Natural killer cell (primary cell): Measurements from ENCODE around the gene UBAC2. TPM values are rescaled to one million over a fixed set of nuclear protein-coding genes. Genes with fewer than 3 reads are reported as not detected.

ENCODE experiments used
- ATAC-seq, 3 donors: fragments of 150-1000 bp in 2 of 3; fragments of 200-7000 bp in 1 of 3; cut with Tn5 transposase; 1 replicate in 1 of 3; 2 replicates in 2 of 3; pipeline ENCODE4 v1.10.0; 2021; ENCODE audit warnings: mild to moderate bottlenecking in 2 of 3, moderate library complexity in 2 of 3
- DNase-seq, 2 donors: peaks; one replicate each; pipeline versions ENCODE4 v3.0.0 to v3.0.0-alpha.2; 2013 to 2021; ENCODE audit warnings: mixed read lengths in 1 of 2
- H3K27ac ChIP-seq: one replicate; pipeline ENCODE4 v1.5.1; 2013; ENCODE audit warnings: mild to moderate bottlenecking, low read length
- H3K27me3 ChIP-seq: one replicate; pipeline ENCODE4 v1.6.1; 2013; ENCODE audit warnings: low read length; ENCODE audit not compliant: control insufficient read depth, insufficient read depth
- H3K36me3 ChIP-seq: one replicate; pipeline ENCODE4 v1.6.1; 2013; ENCODE audit warnings: low read length; ENCODE audit not compliant: control insufficient read depth, insufficient read depth
- H3K4me1 ChIP-seq: one replicate; pipeline ENCODE4 v1.6.1; 2013; ENCODE audit warnings: low read length; ENCODE audit not compliant: control insufficient read depth, insufficient read depth
- H3K4me3 ChIP-seq: one replicate; pipeline ENCODE4 v1.5.1; 2013; ENCODE audit warnings: low read length
- H3K9me3 ChIP-seq: one replicate; pipeline ENCODE4 v1.6.1; 2013; ENCODE audit warnings: low read length; ENCODE audit not compliant: control insufficient read depth, insufficient read depth
- H3K27ac Mint-ChIP-seq, 2 donors: one replicate each; pipeline ENCODE4 v1.8.0; 2022; ENCODE audit warnings: mild to moderate bottlenecking in 2 of 2, mixed read lengths in 2 of 2, moderate library complexity in 1 of 2
- H3K27me3 Mint-ChIP-seq, 2 donors: one replicate each; pipeline ENCODE4 v1.8.0; 2022; ENCODE audit warnings: low read depth in 2 of 2, mixed read lengths in 2 of 2
- H3K36me3 Mint-ChIP-seq: one replicate; pipeline ENCODE4 v1.8.0; 2022; ENCODE audit warnings: mixed read lengths
- H3K4me1 Mint-ChIP-seq, 2 donors: one replicate each; pipeline ENCODE4 v1.8.0; 2022; ENCODE audit warnings: mixed read lengths in 2 of 2
- H3K4me3 Mint-ChIP-seq: one replicate; pipeline ENCODE4 v1.8.0; 2022; ENCODE audit warnings: mild to moderate bottlenecking, moderate library complexity, mixed read lengths
- H3K9me3 Mint-ChIP-seq, 2 donors: one replicate each; pipeline ENCODE4 v1.8.0; 2022; ENCODE audit warnings: mixed read lengths in 2 of 2
- CTCF ChIP-seq: fragments of 200-600 bp; IDR thresholded peaks from one replicate; pipeline ENCODE4 v1.8.0; 2022; ENCODE audit warnings: antibody characterized with exemption
- WGBS: methylation state at CpG from one replicate; pipeline ENCODE4 v1.1.7; 2013; ENCODE audit warnings: missing lambda C conversion rate; ENCODE audit not compliant: insufficient coverage; 5-methylcytosine and 5-hydroxymethylcytosine counted together
- intact Hi-C: fragments of 100-400 bp; cut with micrococcal nuclease; formaldehyde crosslinking; loops from one replicate; pipeline ENCODE4 v1.14.2; 2022
- total RNA-seq, 4 donors: library from RNA; stranded (reverse); fragments of 120-200 nt in 1 of 4; gene quantifications; one replicate each; pipeline versions ENCODE4 v1.2.3 to v1.2.4, GENCODE V29; 2013 to 2022

Gene UBAC2
- total RNA-seq, 3 donors from 2014 or later (not counting 1 experiment from before 2014, with no cell fraction given) = 50.6 to 59.1 (median 56.4) TPM

- H3K36me3 ChIP-seq = no peaks in the 10 kb centered on the region
- Mint-ChIP-seq H3K9me3 (no peaks in the 10 kb centered on the region), H3K27me3 (peaks cover 11 to 22% of the 10 kb centered on the region in 2 donors), H3K36me3 (no peaks in the 10 kb centered on the region), H3K27ac (no peak overlapping the region), H3K4me1 (no peaks in the 10 kb centered on the region), H3K4me3 (no peak overlapping the region)
- no peak for DNase-seq
- H3K27me3 ChIP-seq = peaks cover 3% of the 10 kb centered on the region
- H3K4me1 ChIP-seq = no peaks in the 10 kb centered on the region
- intact Hi-C loops = no loop called here
- H3K27ac ChIP-seq = no peak overlapping the region
- ATAC-seq = no peak
- no peak for TF ChIP-seq CTCF
- H3K9me3 ChIP-seq = no peaks in the 10 kb centered on the region
- H3K4me3 ChIP-seq = no peak overlapping the region
- 25% methylated on average over 2 of the region's 2 CpGs for WGBS
These were observed 46.6 kb upstream of the UBAC2 start for GRCh38 chr13:99154064-99154463.

- Histone ChIP-seq H3K9me3 (no peaks in the 10 kb centered on the region), H3K36me3 (no peaks in the 10 kb centered on the region), H3K4me3 (no peak overlapping the region), H3K27ac (no peak overlapping the region), H3K4me1 (no peaks in the 10 kb centered on the region), H3K27me3 (peaks cover 5% of the 10 kb centered on the region)
- WGBS = 94% methylated on average over 4 of the region's 5 CpGs
- Mint-ChIP-seq H3K36me3 (no peaks in the 10 kb centered on the region), H3K27me3 (peaks cover 23 to 31% of the 10 kb centered on the region in 2 donors), H3K4me3 (no peak overlapping the region), H3K27ac (no peak overlapping the region), H3K4me1 (no peaks in the 10 kb centered on the region), H3K9me3 (no peaks in the 10 kb centered on the region)
- DNase-seq (no peak), ATAC-seq (peak in 1 of 3 donors; percentile 30)
- intact Hi-C loops = no loop called here
- TF ChIP-seq CTCF = no peak
These were observed 44.8 kb upstream of the UBAC2 start for GRCh38 chr13:99155821-99156220.

DNA sequence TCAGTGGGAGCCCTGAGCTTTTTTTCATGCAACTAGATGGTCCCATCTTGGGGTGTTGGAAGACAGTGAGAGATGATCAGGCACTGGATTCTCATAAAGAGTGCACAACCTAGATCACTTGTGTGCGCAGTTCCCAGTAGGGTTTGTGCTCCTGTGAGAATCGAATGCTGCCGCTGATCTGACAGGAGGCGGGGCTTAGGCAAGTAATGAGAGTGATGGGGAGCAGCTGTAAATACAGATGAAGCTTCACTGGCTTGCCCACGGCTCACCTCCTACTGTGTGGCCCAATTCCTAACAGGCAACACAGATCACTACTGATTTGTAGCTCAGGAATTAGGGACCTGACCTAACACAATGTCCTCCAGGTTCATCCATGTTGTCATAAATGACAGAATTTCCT is 43.6 kb upstream of the UBAC2 start:
- peaks cover 5% of the 10 kb centered on the region for H3K27me3 ChIP-seq
- WGBS = 92% methylated on average over 5 of the region's 5 CpGs
- intact Hi-C loops = no loop called here

More for the DNA sequence above, 43.6 kb upstream of the UBAC2 start:
- Histone ChIP-seq H3K4me3 (no peak overlapping the region), H3K9me3 (no peaks in the 10 kb centered on the region), H3K36me3 (no peaks in the 10 kb centered on the region), H3K4me1 (no peaks in the 10 kb centered on the region), H3K27ac (no peak overlapping the region)
- no peak for ATAC-seq
- Mint-ChIP-seq H3K4me1 (no peaks in the 10 kb centered on the region), H3K4me3 (no peak overlapping the region), H3K27me3 (peaks cover 33 to 34% of the 10 kb centered on the region in 2 donors), H3K27ac (no peak overlapping the region), H3K36me3 (no peaks in the 10 kb centered on the region), H3K9me3 (no peaks in the 10 kb centered on the region)
- no peak for TF ChIP-seq CTCF
- no peak for DNase-seq
